ENCODE measurements around the gene TFF3. TPM values are rescaled to one million over a fixed set of nuclear protein-coding genes. Genes with fewer than 3 reads are reported as not detected.

Gene TFF3
- total and polyA plus RNA-seq, 2 experiments from 2014 or later, result 1.2 to 3.3 TPM

DNA sequence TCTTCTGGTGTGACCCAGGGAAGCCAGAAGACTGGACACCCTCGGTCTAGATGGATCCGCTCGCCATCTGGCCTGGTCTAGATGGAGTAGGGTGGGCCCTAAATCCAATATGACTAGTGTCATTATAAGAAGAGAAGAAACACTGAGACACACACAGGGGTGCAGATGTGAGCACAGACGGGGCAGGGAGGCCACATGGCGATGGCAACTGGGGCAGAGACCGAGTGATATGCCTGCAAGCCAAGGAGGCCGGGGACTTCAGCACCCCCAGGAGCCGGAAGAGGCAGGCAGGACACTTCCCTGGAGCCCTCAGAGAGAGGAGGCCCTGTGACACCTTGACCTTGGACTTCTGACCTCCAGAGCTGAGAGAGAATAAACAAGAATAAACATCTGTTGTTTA is 5.6 kb upstream of the TFF3 start:
- Mint-ChIP-seq H3K27ac (no peak overlapping the region), H3K27me3 (ENCODE audit: insufficient read depth, low read depth, poor library complexity) (peaks cover 4% of the 10 kb centered on the region), H3K9me3 (peaks cover 9% of the 10 kb centered on the region; the same call in 2 of the 3 replicates), H3K4me3 (no peak overlapping the region), H3K36me3 (ENCODE audit: low read depth) (no peaks in the 10 kb centered on the region), H3K4me1 (peaks cover 21% of the 10 kb centered on the region)
- DNase-seq (ENCODE audit: low spot score) (no peak), ATAC-seq (no peak)
- no peaks in the 10 kb centered on the region for H3K36me3 ChIP-seq (ENCODE audit: insufficient read depth)
- no peak overlapping the region for H3K4me3 ChIP-seq
- H3K4me1 ChIP-seq (ENCODE audit: insufficient read depth), result no peaks in the 10 kb centered on the region; the same call in 1 of the 2 replicates
- H3K4me2 ChIP-seq, result no peak overlapping the region
- H3K9me2 ChIP-seq (ENCODE audit: insufficient read depth), result no peaks in the 10 kb centered on the region
- no peak overlapping the region for H2AFZ ChIP-seq
- H3F3A ChIP-seq (replicated peaks; ENCODE audit: low read depth), result no peaks in the 10 kb centered on the region
- no peaks in the 10 kb centered on the region for H4K20me1 ChIP-seq (replicated peaks; ENCODE audit: insufficient read depth)
- no peaks in the 10 kb centered on the region for H3K27me3 ChIP-seq (ENCODE audit: insufficient read depth)
- H3K27ac ChIP-seq (ENCODE audit: low read depth), result no peak overlapping the region
- no peaks in the 10 kb centered on the region for H3K79me2 ChIP-seq (replicated peaks; ENCODE audit: insufficient read depth)
- no peak for TF ChIP-seq NANOG (IDR thresholded peaks at IDR 0.05; ENCODE audit: borderline replicate concordance)
- TF ChIP-seq, protein P1, sequence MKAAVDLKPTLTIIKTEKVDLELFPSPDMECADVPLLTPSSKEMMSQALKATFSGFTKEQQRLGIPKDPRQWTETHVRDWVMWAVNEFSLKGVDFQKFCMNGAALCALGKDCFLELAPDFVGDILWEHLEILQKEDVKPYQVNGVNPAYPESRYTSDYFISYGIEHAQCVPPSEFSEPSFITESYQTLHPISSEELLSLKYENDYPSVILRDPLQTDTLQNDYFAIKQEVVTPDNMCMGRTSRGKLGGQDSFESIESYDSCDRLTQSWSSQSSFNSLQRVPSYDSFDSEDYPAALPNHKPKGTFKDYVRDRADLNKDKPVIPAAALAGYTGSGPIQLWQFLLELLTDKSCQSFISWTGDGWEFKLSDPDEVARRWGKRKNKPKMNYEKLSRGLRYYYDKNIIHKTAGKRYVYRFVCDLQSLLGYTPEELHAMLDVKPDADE (IDR thresholded peaks at IDR 0.05), result no peak

DNA sequence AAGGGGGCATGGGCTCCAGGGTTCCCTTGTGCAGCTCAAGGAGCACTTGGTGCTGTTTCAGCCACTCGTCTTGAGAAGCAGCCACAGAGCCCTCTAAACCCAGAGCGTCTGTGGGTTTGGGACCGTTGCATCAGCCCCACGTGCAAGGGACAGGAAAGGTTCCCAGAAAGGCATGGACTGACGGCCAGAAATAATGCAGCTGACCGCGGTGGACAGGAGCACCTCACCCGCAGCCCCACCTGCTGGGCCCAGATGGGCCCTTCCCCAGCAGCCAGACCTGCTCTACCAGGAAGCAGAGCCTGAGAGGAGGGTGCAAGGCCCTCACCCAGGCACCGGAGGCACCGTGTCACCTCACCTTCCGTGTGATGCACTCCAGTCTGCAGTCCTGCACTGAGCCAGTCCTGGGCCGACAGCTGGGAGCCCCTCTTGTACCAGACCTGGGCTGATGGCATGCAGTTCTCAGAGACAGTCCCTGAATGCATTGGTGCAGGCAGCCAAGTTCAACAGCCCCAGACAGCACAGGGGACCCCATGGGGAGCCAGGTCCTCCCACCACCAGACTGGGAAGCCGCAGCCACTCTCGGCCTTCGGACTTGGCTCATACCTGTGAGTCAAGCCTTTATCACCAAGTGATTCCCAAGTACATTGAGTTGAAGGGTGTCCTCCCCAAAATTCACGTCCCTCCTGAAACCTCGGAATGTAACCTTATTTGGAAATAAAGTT is 4.8 kb upstream of the TFF3 start:
- Mint-ChIP-seq H3K9me3 (peaks cover 1% of the 10 kb centered on the region; the same call in 1 of the 3 replicates), H3K4me3 (no peak overlapping the region), H3K27ac (no peak overlapping the region), H3K4me1 (peaks cover 28% of the 10 kb centered on the region), H3K36me3 (ENCODE audit: low read depth) (no peaks in the 10 kb centered on the region), H3K27me3 (ENCODE audit: insufficient read depth, low read depth, poor library complexity) (peaks cover 4% of the 10 kb centered on the region)
- H3K36me3 ChIP-seq (ENCODE audit: insufficient read depth), result no peaks in the 10 kb centered on the region
- DNase-seq (ENCODE audit: low spot score) (no peak), ATAC-seq (peak; percentile 14; the same call in 2 of the 3 replicates)
- H3K79me2 ChIP-seq (replicated peaks; ENCODE audit: insufficient read depth), result no peaks in the 10 kb centered on the region
- H3F3A ChIP-seq (replicated peaks; ENCODE audit: low read depth), result no peaks in the 10 kb centered on the region
- no peak overlapping the region for H3K4me3 ChIP-seq
- TF ChIP-seq NANOG (IDR thresholded peaks at IDR 0.05; ENCODE audit: borderline replicate concordance) (no peak), JUNB (IDR thresholded peaks at IDR 0.05; ENCODE audit: unreplicated experiment) (no peak), CREB1 (CRISPR knock-in tag; IDR thresholded peaks at IDR 0.05; ENCODE audit: low read depth) (no peak), ZNF114 (CRISPR knock-in tag; IDR thresholded peaks at IDR 0.05) (no peak)
- TF ChIP-seq, protein P1 (IDR thresholded peaks at IDR 0.05), result no peak
- TF ChIP-seq, protein P2, sequence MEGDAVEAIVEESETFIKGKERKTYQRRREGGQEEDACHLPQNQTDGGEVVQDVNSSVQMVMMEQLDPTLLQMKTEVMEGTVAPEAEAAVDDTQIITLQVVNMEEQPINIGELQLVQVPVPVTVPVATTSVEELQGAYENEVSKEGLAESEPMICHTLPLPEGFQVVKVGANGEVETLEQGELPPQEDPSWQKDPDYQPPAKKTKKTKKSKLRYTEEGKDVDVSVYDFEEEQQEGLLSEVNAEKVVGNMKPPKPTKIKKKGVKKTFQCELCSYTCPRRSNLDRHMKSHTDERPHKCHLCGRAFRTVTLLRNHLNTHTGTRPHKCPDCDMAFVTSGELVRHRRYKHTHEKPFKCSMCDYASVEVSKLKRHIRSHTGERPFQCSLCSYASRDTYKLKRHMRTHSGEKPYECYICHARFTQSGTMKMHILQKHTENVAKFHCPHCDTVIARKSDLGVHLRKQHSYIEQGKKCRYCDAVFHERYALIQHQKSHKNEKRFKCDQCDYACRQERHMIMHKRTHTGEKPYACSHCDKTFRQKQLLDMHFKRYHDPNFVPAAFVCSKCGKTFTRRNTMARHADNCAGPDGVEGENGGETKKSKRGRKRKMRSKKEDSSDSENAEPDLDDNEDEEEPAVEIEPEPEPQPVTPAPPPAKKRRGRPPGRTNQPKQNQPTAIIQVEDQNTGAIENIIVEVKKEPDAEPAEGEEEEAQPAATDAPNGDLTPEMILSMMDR (conservative IDR thresholded peaks at IDR 0.05; ENCODE audit: low read depth in 2 of 2), result no peak; a peak in 1 of 4 replicates
- no peaks in the 10 kb centered on the region for H3K27me3 ChIP-seq (ENCODE audit: insufficient read depth)
- H3K4me1 ChIP-seq (ENCODE audit: insufficient read depth), result no peaks in the 10 kb centered on the region; the same call in 1 of the 2 replicates
- H3K27ac ChIP-seq (ENCODE audit: low read depth), result no peak overlapping the region
- no peaks in the 10 kb centered on the region for H3K9me2 ChIP-seq (ENCODE audit: insufficient read depth)
- no peaks in the 10 kb centered on the region for H4K20me1 ChIP-seq (replicated peaks; ENCODE audit: insufficient read depth)
- no peak overlapping the region for H3K4me2 ChIP-seq
- H2AFZ ChIP-seq, result no peak overlapping the region

Measured in GM23338 (cell line).